HG02943 (cell line): ENCODE results near the gene NCOA1.
"Not testable (repeated sequence)": the region's sequence is repeated elsewhere in the genome, so short reads cannot be mapped to it uniquely, and the experiment has no call there.

Experiments
- ATAC-seq: cut with Tn5 transposase; IDR thresholded peaks from one replicate; pipeline ENCODE4 v1.9.1; 2021; ENCODE audit warnings: mild to moderate bottlenecking, low read depth, moderate library complexity; ENCODE audit not compliant: unreplicated experiment

Gene NCOA1

GRCh38 chr2:24490690-24491541 lies at the start of gene NCOA1:
NCOA1 (plus strand) TSS chr2:24491254; CDS start chr2:24658678, 167,424 bp downstream.
- ATAC-seq: peak; percentile 69

- ATAC-seq: no peak
Measured at GRCh38 chr2:24448797-24449196, 42.3 kb upstream of the NCOA1 start.

- ATAC-seq: no peak
Measured at GRCh38 chr2:24449344-24449743, 41.7 kb upstream of the NCOA1 start.

GRCh38 chr2:24451805-24452501 lies 39.1 kb upstream of the NCOA1 start:
- no peak for ATAC-seq

GRCh38 chr2:24452502-24452885 lies 38.6 kb upstream of the NCOA1 start:
- ATAC-seq: no peak

GRCh38 chr2:24453379-24454073 lies 37.5 kb upstream of the NCOA1 start:
- no peak for ATAC-seq

GRCh38 chr2:24454294-24454693 lies 36.8 kb upstream of the NCOA1 start:
- ATAC-seq: no peak

GRCh38 chr2:24456599-24457556 lies 34.2 kb upstream of the NCOA1 start:
- no peak for ATAC-seq

- no peak for ATAC-seq
Measured at GRCh38 chr2:24457696-24458386, 33.2 kb upstream of the NCOA1 start.

GRCh38 chr2:24459224-24460161 lies 31.6 kb upstream of the NCOA1 start:
- ATAC-seq: no peak

- ATAC-seq: no peak
Measured at GRCh38 chr2:24461685-24462084, 29.4 kb upstream of the NCOA1 start.

GRCh38 chr2:24463271-24463670 lies 27.8 kb upstream of the NCOA1 start:
- ATAC-seq: no peak

- ATAC-seq: no peak
Measured at GRCh38 chr2:24466871-24467870, 23.9 kb upstream of the NCOA1 start.

GRCh38 chr2:24468453-24468852 lies 22.6 kb upstream of the NCOA1 start:
- not testable (repeated sequence) for ATAC-seq

- no peak for ATAC-seq
Measured at GRCh38 chr2:24469148-24469650, 21.9 kb upstream of the NCOA1 start.

GRCh38 chr2:24471662-24472061 lies 19.4 kb upstream of the NCOA1 start:
- ATAC-seq: no peak

- no peak for ATAC-seq
Measured at GRCh38 chr2:24472416-24472815, 18.6 kb upstream of the NCOA1 start.
